GM21576 (cell line): ENCODE data around the gene MRPL3.
"Not testable (repeated sequence)": the region's sequence is repeated elsewhere in the genome, so short reads cannot be mapped to it uniquely, and the experiment has no call there.

ENCODE experiments used
- ATAC-seq: cut with Tn5 transposase; IDR thresholded peaks from one replicate; pipeline ENCODE4 v1.9.1; 2021; ENCODE audit warnings: mild to moderate bottlenecking, moderate library complexity; ENCODE audit not compliant: unreplicated experiment

Gene MRPL3

GRCh38 chr3:131501949-131502348, 822 bp downstream of the MRPL3 start:
- ATAC-seq: no peak

- ATAC-seq: no peak
Measured at GRCh38 chr3:131494706-131495105, 8.1 kb downstream of the MRPL3 start.

DNA sequence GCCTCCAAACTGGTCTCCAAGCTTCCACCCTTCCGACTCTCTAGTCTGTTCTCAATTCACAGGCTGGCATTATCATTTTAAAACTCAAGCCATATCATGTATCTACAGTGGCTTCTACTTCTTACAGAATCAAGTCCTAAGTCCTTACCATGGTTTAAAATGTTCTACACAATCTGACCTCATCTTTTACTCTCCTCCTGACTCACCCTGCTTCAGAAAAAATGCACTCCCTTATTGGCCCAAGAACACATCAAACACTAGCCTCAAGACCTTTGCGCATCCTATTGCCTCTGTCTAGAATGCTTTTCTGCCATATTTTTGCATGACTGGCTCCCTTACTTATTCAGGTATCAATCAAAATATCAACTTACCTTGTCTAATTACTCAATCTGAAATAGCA, 11.0 kb downstream of the MRPL3 start:
- ATAC-seq: no peak

- no peak for ATAC-seq
Measured at GRCh38 chr3:131491084-131491483, 11.7 kb downstream of the MRPL3 start.

GRCh38 chr3:131486545-131486944, 16.2 kb downstream of the MRPL3 start:
- ATAC-seq: not testable (repeated sequence)

- no peak for ATAC-seq
Measured at GRCh38 chr3:131485119-131485518, 17.7 kb downstream of the MRPL3 start.

DNA sequence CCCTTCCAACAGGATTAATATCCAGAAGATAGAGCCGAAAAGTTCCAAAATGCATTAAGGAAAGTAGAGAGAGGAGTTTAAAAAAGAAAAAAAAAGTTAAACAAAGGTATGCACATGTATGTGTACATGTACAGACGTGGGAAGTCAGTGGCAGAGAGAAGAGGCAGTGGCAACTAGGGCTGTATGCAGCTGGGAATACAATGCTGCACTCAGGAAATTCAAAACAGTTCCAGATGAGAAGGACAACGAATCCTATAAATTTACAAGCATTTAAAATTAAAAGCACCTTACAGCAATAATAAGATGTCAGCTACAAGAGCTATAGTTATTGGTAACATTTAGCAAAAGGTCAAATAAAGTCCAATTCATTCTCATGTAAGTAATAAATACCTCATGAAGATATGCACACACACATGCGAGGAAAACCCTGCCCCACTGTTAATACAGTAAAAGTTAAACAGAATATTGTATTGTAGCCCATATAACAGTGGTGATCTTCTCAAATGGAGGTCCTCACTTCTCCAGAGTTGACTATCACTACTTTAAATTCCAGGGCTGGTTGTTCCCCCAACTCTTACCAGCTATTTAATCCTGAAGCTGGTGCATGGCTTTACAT, 18.2 kb downstream of the MRPL3 start:
- no peak for ATAC-seq

GRCh38 chr3:131480116-131480515, 22.7 kb downstream of the MRPL3 start:
- no peak for ATAC-seq

- no peak for ATAC-seq
Measured at GRCh38 chr3:131477813-131478212, 25.0 kb downstream of the MRPL3 start.

- no peak for ATAC-seq
Measured at GRCh38 chr3:131474115-131474514, 28.7 kb downstream of the MRPL3 start.

GRCh38 chr3:131470377-131470776, 32.4 kb downstream of the MRPL3 start:
- ATAC-seq: no peak

DNA sequence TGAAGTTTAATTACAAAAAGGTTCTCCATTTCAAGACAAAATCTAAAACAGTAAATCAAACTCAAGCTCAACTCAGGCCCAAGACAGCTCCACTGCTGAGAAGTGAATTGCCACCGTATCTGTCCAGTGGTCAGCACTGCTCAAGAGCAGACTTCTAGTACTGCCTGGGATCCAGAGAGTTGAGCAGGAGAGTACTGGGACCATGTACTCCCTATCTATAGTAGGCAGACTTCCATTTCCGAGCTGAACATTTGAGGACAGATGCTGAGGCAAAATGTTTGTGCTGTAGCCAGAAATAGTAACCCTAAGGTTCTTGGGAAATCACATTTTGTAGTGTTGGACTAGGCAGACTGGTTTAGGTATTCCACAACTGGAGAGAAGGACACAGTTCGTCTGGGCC, 44.1 kb downstream of the MRPL3 start:
- no peak for ATAC-seq

DNA sequence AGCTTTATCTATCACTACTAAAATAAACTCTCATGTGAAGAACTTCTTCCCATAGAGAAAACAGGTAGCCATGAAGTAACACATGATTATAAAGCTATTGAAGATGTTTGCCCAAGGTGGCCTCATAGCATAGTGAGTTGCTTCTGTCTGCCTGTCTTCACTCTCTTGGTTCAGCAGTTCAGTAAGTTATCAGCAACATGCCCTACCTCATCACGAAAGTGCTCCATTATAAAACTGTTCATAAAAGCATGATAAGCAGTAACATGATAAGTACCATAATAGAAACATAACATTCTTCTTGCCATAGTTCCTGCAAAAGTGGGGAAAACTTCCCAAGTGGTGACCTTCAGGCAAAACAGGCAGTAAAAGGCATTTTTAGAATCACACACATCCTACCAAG, 45.6 kb downstream of the MRPL3 start:
- ATAC-seq: no peak

- no peak for ATAC-seq
Measured at GRCh38 chr3:131454501-131454900, 48.3 kb downstream of the MRPL3 start.

DNA sequence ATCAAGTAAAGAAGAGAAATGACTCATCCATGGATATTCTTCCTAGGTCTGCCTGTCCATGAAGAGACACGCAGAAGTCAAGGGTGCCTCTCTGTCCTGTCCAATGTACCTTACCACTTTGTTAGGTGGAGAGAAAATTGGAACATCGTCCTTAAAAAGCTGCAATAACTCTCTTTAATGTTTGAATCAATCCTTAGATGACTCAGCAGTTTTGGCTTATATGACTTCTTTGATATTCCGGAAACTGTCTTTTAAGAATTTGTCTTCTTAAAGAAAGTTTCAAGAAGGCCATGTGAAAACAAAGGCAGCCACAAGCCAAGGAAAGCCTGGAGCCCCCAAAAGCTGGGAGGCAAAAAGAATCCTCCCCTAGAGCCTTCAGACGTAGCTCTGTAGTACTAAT, 49.2 kb downstream of the MRPL3 start:
- no peak for ATAC-seq

DNA sequence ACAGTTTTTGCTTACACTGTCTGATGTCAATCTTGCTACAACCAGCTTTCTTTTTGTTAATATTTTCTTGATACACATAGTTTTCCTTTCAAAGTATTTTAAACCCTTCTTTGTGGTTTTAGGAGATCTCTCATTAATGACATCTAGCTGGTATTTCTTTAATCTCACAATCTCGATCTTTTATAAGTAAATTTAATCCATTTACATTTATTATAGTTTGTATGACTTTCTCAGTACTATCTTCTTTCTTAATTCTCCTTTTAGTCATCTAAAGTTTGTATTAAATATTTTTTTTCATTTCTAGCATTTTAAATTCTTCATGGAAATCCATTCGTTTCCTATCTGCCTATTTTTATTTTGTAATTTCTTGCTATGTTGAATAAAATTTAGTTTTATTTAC, 55.4 kb downstream of the MRPL3 start:
- no peak for ATAC-seq

GRCh38 chr3:131444180-131444579, 58.6 kb downstream of the MRPL3 start:
- no peak for ATAC-seq

- ATAC-seq: no peak
Measured at GRCh38 chr3:131439084-131439483, 63.7 kb downstream of the MRPL3 start.

DNA sequence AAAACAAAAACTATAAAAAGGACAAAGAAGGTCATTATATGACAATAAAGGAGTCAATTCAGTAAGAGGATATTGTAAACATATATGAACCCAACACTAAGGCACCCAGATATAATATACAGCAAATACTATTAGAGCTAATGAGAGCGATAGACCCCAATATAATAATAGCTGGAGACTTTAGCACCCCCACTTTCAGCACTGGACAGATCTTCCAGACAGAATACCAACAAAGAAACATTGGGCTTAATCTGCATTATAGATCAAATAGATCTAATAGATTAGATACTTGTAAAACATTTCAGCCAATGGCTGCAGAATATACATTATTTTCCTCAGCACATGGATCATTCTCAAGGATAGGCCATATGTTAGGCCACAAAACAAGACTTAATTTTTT, 67.8 kb downstream of the MRPL3 start:
- no peak for ATAC-seq

DNA sequence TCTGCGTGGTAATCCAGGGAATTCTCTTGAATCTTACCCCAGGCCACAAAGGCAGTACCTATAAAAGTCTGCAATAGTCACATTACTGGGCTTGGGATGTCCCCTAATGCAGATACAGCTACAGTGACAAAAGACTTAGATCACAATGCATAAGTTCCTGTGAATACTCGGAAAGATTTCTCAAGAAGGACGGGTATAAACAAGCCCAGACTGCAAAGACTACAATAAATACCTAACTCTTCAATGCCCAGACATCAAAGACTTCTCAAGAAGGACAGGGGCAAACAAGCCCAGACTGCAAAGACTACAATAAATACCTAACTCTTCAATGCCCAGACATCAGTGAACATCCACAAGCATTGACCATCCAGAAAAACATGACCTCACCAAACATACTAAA, 70.3 kb downstream of the MRPL3 start:
- ATAC-seq: no peak

GRCh38 chr3:131431754-131432153, 71.0 kb downstream of the MRPL3 start:
- ATAC-seq: no peak

DNA sequence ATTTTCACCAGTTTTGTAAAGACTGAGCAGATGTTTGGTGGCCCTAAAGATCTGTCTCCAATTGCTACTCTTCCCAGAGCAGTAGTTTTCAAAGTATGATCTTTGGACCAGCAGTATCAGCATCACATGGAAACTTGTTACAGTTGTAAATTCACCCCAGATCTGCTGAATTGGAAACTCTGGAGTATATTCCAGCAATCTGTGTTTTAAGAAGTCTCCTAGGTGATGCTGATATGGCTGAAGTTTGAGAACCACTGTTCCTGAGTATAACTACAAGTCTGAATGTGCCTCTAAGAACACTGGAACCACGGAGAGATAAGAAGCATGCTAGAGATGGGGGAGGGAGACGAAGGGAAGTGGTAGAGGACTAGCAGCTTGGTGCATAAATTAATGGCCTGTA, 75.5 kb downstream of the MRPL3 start:
- no peak for ATAC-seq

DNA sequence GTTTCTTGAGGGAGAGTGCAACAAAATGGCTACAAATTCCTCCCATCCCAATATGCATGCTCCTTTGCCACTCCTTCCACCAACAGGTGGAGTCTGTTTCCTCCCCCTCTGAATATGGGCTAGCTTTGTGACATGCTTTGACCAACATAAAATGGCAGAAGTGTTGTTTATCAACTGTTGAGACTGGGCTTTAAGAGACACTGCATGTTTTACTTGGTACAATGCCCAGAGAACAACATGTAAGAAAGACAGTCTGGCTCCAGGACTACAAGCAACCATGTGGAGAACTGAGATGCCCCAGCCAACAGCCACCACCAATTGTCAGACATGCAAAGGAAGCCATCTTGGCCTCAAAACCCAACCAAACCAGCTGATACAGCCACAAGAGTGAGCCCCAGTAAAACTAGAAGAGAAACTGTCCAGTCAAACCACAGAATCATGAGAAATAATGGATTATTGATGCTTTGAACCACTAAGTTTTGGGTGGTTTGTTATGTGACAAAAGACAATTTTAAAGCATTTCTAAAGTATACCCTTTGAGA, 80.7 kb downstream of the MRPL3 start:
- no peak for ATAC-seq
